RWPE2 (cell line): ENCODE data around the gene C6orf58.

ENCODE experiments used
- ATAC-seq: fragments of 200-7000 bp; cut with Tn5 transposase; 3 replicates; pipeline ENCODE4 v1.9.1; 2021; ENCODE audit warnings: low read depth
- DNase-seq: peaks from one replicate; pipeline ENCODE4 v3.0.0-alpha.2; 2020; ENCODE audit warnings: low spot score
- H3K27ac ChIP-seq: fragments of 450-650 bp; 2 replicates; pipeline ENCODE4 v1.5.1; 2017; ENCODE audit warnings: mild to moderate bottlenecking; ENCODE audit not compliant: poor library complexity, severe bottlenecking
- H3K27me3 ChIP-seq: fragments of 250-450 bp; sonication (Bioruptor Pico); 2 replicates; pipeline ENCODE4 v1.5.1; 2021; ENCODE audit warnings: mild to moderate bottlenecking, moderate library complexity; ENCODE audit not compliant: insufficient read depth, poor library complexity, severe bottlenecking
- H3K36me3 ChIP-seq: fragments of 250-450 bp; sonication (Bioruptor Pico); 2 replicates; pipeline ENCODE4 v1.5.1; 2020; ENCODE audit warnings: low read depth, mild to moderate bottlenecking, moderate library complexity
- H3K4me1 ChIP-seq: fragments of 250-450 bp; sonication (Bioruptor Pico); 2 replicates; pipeline ENCODE4 v1.5.1; 2021; ENCODE audit warnings: mild to moderate bottlenecking, moderate library complexity; ENCODE audit not compliant: insufficient read depth, poor library complexity, severe bottlenecking
- H3K4me3 ChIP-seq: fragments of 250-450 bp; sonication (Bioruptor Pico); 2 replicates; pipeline ENCODE4 v1.5.1; 2021; ENCODE audit warnings: mild to moderate bottlenecking, moderate library complexity; ENCODE audit not compliant: severe bottlenecking
- H3K9me3 ChIP-seq: fragments of 250-450 bp; sonication (Bioruptor Pico); 2 replicates; pipeline ENCODE4 v1.5.1; 2021; ENCODE audit warnings: mild to moderate bottlenecking, moderate library complexity; ENCODE audit not compliant: severe bottlenecking
- CTCF ChIP-seq: fragments of 450-650 bp; IDR thresholded peaks from one replicate; pipeline ENCODE4 v1.5.1; 2017; ENCODE audit warnings: mild to moderate bottlenecking, moderate library complexity; ENCODE audit not compliant: poor library complexity, severe bottlenecking

C6orf58 gene

DNA sequence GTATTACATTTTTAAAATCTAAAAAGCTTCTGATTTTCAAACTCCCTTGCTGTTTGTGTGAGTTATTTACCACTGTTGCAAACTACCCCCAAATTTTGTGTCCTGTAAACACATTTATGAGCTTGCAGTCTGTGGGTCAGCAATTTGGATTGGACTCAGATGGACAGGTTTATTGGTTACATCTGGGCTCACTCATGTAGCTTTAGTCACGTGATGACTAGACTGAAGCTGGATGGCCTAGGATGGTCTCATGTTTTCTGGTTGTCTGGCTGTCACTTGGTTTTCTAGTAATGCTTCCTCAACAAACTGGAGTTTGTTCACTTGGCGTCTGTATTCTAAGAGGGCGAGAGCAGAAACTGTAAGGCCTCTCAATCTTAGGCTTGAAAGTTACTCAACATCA is 12.2 kb upstream of the C6orf58 start:
- DNase-seq (no peak), ATAC-seq (no peak)
- no peak overlapping the region for H3K4me3 ChIP-seq
- H3K36me3 ChIP-seq: no peaks in the 10 kb centered on the region
- H3K4me1 ChIP-seq: no peaks in the 10 kb centered on the region
- no peaks in the 10 kb centered on the region for H3K27me3 ChIP-seq
- H3K9me3 ChIP-seq: no peaks in the 10 kb centered on the region
- no peak overlapping the region for H3K27ac ChIP-seq
- TF ChIP-seq CTCF: no peak

- Histone ChIP-seq H3K27ac (no peak overlapping the region), H3K27me3 (no peaks in the 10 kb centered on the region), H3K4me3 (no peak overlapping the region), H3K36me3 (no peaks in the 10 kb centered on the region), H3K9me3 (no peaks in the 10 kb centered on the region), H3K4me1 (no peaks in the 10 kb centered on the region)
- no peak for TF ChIP-seq CTCF
- DNase-seq (no peak), ATAC-seq (no peak)
Measured at GRCh38 chr6:127566119-127566518, 10.9 kb upstream of the C6orf58 start.

DNA sequence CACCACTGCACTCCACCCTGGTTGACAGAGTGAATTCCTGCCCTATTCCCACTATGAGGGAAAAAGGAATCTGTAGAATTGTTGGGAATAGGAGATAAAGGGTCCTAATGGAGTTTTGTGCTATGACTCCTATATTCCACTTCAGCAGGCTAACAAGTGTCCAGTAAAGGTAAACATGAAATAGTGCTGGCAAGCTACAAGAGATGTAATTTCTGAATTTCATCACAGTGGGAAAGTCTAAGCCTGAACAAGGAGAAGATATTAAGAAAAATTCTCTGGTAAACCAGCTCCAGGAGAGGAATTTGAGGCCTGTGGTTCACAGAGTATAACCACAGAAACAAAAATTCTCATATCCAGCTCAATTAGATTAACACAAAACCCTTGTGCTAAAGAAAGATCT is 10.3 kb upstream of the C6orf58 start:
- Histone ChIP-seq H3K27me3 (no peaks in the 10 kb centered on the region), H3K9me3 (no peaks in the 10 kb centered on the region), H3K27ac (no peak overlapping the region), H3K36me3 (no peaks in the 10 kb centered on the region), H3K4me3 (no peak overlapping the region), H3K4me1 (no peaks in the 10 kb centered on the region)
- DNase-seq: no peak
- no peak for ATAC-seq
- TF ChIP-seq CTCF: no peak

DNA sequence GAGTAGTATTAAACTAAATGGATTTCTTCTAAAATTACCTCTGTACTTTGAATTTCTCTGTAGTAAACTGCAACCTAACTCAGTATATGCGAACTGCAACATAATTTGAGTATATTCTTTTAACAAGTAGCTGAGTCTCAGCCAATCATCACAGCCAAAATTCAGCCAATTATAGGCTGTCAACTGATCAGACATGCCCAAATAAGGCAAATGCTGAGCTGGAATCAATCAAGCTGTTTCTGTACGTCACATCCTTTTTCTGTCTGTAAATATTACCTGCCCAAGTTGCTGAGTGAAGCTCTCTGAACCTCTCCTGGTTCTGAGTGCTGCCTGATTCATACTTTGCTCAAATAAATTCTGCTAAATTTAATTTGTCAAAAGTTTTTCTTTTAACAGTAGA is 9.5 kb upstream of the C6orf58 start:
- Histone ChIP-seq H3K4me3 (no peak overlapping the region), H3K27me3 (no peaks in the 10 kb centered on the region), H3K9me3 (no peaks in the 10 kb centered on the region), H3K4me1 (no peaks in the 10 kb centered on the region), H3K36me3 (no peaks in the 10 kb centered on the region), H3K27ac (no peak overlapping the region)
- ATAC-seq (no peak), DNase-seq (no peak)
- TF ChIP-seq CTCF: no peak

- DNase-seq (no peak), ATAC-seq (no peak)
- no peaks in the 10 kb centered on the region for H3K4me1 ChIP-seq
- H3K27me3 ChIP-seq: no peaks in the 10 kb centered on the region
- no peaks in the 10 kb centered on the region for H3K9me3 ChIP-seq
- no peak overlapping the region for H3K4me3 ChIP-seq
- no peak overlapping the region for H3K27ac ChIP-seq
- no peaks in the 10 kb centered on the region for H3K36me3 ChIP-seq
- TF ChIP-seq CTCF: no peak
Measured at GRCh38 chr6:127570739-127571389, 6.1 kb upstream of the C6orf58 start.
